Measurements from ENCODE around the gene CUX1.

DNA sequence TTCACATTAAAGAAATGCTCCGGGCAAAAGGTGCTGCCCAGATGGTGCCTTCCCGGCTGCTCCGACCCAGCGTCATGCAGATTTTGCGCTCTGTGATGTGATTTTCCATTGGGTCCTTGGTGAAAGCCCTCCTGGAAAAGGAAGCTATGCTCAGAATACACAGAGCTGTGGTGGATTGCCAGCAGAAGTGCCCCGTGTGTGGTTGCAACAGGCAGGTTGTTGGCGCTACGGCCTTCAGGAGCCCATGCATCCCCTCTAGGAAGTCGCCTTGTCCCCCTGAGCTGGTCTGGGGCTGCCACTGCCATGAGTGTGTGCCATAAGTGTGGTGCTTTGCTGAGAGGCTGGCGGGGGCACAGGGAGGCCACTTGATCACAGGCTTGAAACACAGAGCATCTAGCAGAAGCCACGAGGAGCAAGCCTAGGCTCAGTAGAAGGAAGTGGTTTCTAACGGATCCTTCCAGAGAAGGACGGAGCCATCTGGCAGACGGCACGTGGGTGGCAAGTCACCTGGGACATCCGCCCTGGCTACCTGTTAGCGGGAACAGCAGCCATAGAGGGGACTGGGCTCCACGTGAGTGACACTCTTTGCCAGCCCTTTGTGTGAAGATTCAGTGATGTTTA, 210.9 kb downstream of the CUX1 start:
- TF ChIP-seq KLF16 (CRISPR knock-in tag; IDR thresholded peaks at IDR 0.05) (no peak), NFYC (CRISPR knock-in tag; IDR thresholded peaks at IDR 0.05) (no peak), DR1 (CRISPR knock-in tag; IDR thresholded peaks at IDR 0.05) (no peak), RFX5 (IDR thresholded peaks at IDR 0.05; ENCODE audit: low read depth, low read length) (no peak), EP300 (IDR thresholded peaks at IDR 0.05; ENCODE audit: low read depth in 2 of 2, low read length in 2 of 2) (no peak), EP300 (CRISPR knock-in tag; IDR thresholded peaks at IDR 0.05; ENCODE audit: borderline replicate concordance) (no peak), CTCF (CRISPR knock-in tag; IDR thresholded peaks at IDR 0.05) (no peak), ZFX (CRISPR knock-in tag; IDR thresholded peaks at IDR 0.05; ENCODE audit: low read depth) (no peak), ZNF160 (CRISPR knock-in tag; IDR thresholded peaks at IDR 0.05) (no peak)
